ENCODE data around the gene CNTNAP3. TPM values are rescaled to one million over a fixed set of nuclear protein-coding genes. Genes with fewer than 3 reads are reported as not detected.
"Not testable (repeated sequence)": the region's sequence is repeated elsewhere in the genome, so short reads cannot be mapped to it uniquely, and the experiment has no call there.

The CNTNAP3 gene
- total RNA-seq, 1 experiment from 2014 or later: 22.6 TPM

GRCh38 chr9:39198000-39198709, 89.8 kb downstream of the CNTNAP3 start:
- not testable (repeated sequence) for H3K18ac ChIP-seq (ENCODE audit: insufficient read length, low read depth, low read length); H2AFZ ChIP-seq (ENCODE audit: low read length); H3K9me3 ChIP-seq (ENCODE audit: control insufficient read depth, low read depth, low read length); H3K79me1 ChIP-seq (ENCODE audit: insufficient read depth, low read depth, low read length, poor library complexity, severe bottlenecking); H3K27ac Mint-ChIP-seq; H3K4me1 ChIP-seq (ENCODE audit: insufficient read depth, low read length); H2AK5ac ChIP-seq (ENCODE audit: insufficient read length, low read length); H3K79me2 ChIP-seq (ENCODE audit: insufficient read depth, low read length); H2BK20ac ChIP-seq (ENCODE audit: low read depth, low read length, poor library complexity, severe bottlenecking); H2BK120ac ChIP-seq (ENCODE audit: low read depth, low read length, poor library complexity, severe bottlenecking); H4K20me1 ChIP-seq (ENCODE audit: control insufficient read depth, insufficient read depth, insufficient read length); H3K4me2 ChIP-seq (ENCODE audit: insufficient read depth, insufficient read length, low read length); H3K4ac ChIP-seq (ENCODE audit: low read depth, low read length); H2BK12ac ChIP-seq (ENCODE audit: insufficient read length, low read depth, low read length); H4K5ac ChIP-seq (ENCODE audit: insufficient read length, low read depth, low read length); H3K4me3 Mint-ChIP-seq; H3K27ac ChIP-seq (ENCODE audit: insufficient read length, low read depth, low read length); H3K23ac ChIP-seq (ENCODE audit: insufficient read length, low read depth, low read length); H3K27me3 Mint-ChIP-seq (ENCODE audit: low read depth); H4K8ac ChIP-seq (replicated peaks; ENCODE audit: insufficient read length, low read depth, low read length); H4K91ac ChIP-seq (ENCODE audit: insufficient read length, low read depth, low read length); H3K27me3 ChIP-seq (ENCODE audit: insufficient read depth, low read length); H3K9me3 Mint-ChIP-seq; H3K4me1 Mint-ChIP-seq; H3K36me3 Mint-ChIP-seq (ENCODE audit: insufficient read depth in 1 of 3, low read depth in 3 of 3); H3T11ph ChIP-seq (ENCODE audit: low read length); H3K9ac ChIP-seq (ENCODE audit: extremely low read depth, insufficient read length, low read length); H3K56ac ChIP-seq (ENCODE audit: insufficient read length, low read depth, low read length); H3K23me2 ChIP-seq (ENCODE audit: insufficient read length, low read depth, low read length, poor library complexity, severe bottlenecking); H2BK5ac ChIP-seq (ENCODE audit: insufficient read length, low read length); H2BK15ac ChIP-seq (ENCODE audit: low read depth, low read length); H3K14ac ChIP-seq (ENCODE audit: insufficient read depth, low read length); DNase-seq
- WGBS (ENCODE audit: extremely low coverage, insufficient read length, low lambda C conversion rate): no CpG with 5 or more reads among the region's 7 CpGs

GRCh38 chr9:39171370-39171769, 116.6 kb downstream of the CNTNAP3 start:
- not testable (repeated sequence) for H4K91ac ChIP-seq (ENCODE audit: insufficient read length, low read depth, low read length); H3K79me1 ChIP-seq (ENCODE audit: insufficient read depth, low read depth, low read length, poor library complexity, severe bottlenecking); H2AK5ac ChIP-seq (ENCODE audit: insufficient read length, low read length); H4K5ac ChIP-seq (ENCODE audit: insufficient read length, low read depth, low read length); H3K56ac ChIP-seq (ENCODE audit: insufficient read length, low read depth, low read length); H3K27me3 Mint-ChIP-seq (ENCODE audit: low read depth); H3K14ac ChIP-seq (ENCODE audit: insufficient read depth, low read length); H3K9ac ChIP-seq (ENCODE audit: extremely low read depth, insufficient read length, low read length); H2BK15ac ChIP-seq (ENCODE audit: low read depth, low read length); H3K36me3 Mint-ChIP-seq (ENCODE audit: insufficient read depth in 1 of 3, low read depth in 3 of 3); H3K23ac ChIP-seq (ENCODE audit: insufficient read length, low read depth, low read length); H2BK5ac ChIP-seq (ENCODE audit: insufficient read length, low read length); H3K4me1 ChIP-seq (ENCODE audit: insufficient read depth, low read length); H2BK20ac ChIP-seq (ENCODE audit: low read depth, low read length, poor library complexity, severe bottlenecking); DNase-seq; H3T11ph ChIP-seq (ENCODE audit: low read length); H3K4ac ChIP-seq (ENCODE audit: low read depth, low read length); H3K23me2 ChIP-seq (ENCODE audit: insufficient read length, low read depth, low read length, poor library complexity, severe bottlenecking); H3K4me3 Mint-ChIP-seq; H2BK12ac ChIP-seq (ENCODE audit: insufficient read length, low read depth, low read length); H3K4me2 ChIP-seq (ENCODE audit: insufficient read depth, insufficient read length, low read length); H2AFZ ChIP-seq (ENCODE audit: low read length); H3K9me3 Mint-ChIP-seq; H3K27me3 ChIP-seq (ENCODE audit: insufficient read depth, low read length); H3K9me3 ChIP-seq (ENCODE audit: control insufficient read depth, low read depth, low read length); H2BK120ac ChIP-seq (ENCODE audit: low read depth, low read length, poor library complexity, severe bottlenecking); H3K27ac Mint-ChIP-seq; H3K79me2 ChIP-seq (ENCODE audit: insufficient read depth, low read length); H3K18ac ChIP-seq (ENCODE audit: insufficient read length, low read depth, low read length); H3K27ac ChIP-seq (ENCODE audit: insufficient read length, low read depth, low read length); H4K8ac ChIP-seq (replicated peaks; ENCODE audit: insufficient read length, low read depth, low read length); H4K20me1 ChIP-seq (ENCODE audit: control insufficient read depth, insufficient read depth, insufficient read length); H3K4me1 Mint-ChIP-seq
- no CpG with 5 or more reads among the region's 10 CpGs for WGBS (ENCODE audit: extremely low coverage, insufficient read length, low lambda C conversion rate)

All from H9 (cell line).